ENCODE data around the gene ZNF613. TPM values are rescaled to one million over a fixed set of nuclear protein-coding genes. Genes with fewer than 3 reads are reported as not detected.

ZNF613 gene
- total and polyA plus RNA-seq, 2 of the 13 experiments (the other 11 are each of a cell fraction or from before 2014, with no cell fraction given) = 3.6 to 8.3 TPM

GRCh38 chr19:51904331-51905165, 22.7 kb upstream of the ZNF613 start, which contains the start of gene ZNF649 (continued):
- TF ChIP-seq, protein P1, sequence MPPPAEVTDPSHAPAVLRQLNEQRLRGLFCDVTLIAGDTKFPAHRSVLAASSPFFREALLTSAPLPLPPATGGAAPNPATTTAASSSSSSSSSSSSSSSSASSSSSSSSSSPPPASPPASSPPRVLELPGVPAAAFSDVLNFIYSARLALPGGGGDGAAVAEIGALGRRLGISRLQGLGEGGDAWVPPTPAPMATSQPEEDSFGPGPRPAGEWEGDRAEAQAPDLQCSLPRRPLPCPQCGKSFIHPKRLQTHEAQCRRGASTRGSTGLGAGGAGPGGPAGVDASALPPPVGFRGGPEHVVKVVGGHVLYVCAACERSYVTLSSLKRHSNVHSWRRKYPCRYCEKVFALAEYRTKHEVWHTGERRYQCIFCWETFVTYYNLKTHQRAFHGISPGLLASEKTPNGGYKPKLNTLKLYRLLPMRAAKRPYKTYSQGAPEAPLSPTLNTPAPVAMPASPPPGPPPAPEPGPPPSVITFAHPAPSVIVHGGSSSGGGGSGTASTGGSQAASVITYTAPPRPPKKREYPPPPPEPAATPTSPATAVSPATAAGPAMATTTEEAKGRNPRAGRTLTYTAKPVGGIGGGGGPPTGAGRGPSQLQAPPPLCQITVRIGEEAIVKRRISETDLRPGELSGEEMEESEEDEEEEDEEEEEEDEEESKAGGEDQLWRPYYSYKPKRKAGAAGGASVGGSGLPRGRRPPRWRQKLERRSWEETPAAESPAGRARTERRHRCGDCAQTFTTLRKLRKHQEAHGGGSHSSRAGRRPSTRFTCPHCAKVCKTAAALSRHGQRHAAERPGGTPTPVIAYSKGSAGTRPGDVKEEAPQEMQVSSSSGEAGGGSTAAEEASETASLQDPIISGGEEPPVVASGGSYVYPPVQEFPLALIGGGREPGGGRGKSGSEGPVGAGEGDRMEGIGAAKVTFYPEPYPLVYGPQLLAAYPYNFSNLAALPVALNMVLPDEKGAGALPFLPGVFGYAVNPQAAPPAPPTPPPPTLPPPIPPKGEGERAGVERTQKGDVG (CRISPR knock-in tag; IDR thresholded peaks at IDR 0.05; ENCODE audit: borderline replicate concordance) = 0 out of 2 replicates have a peak, but pooled peaks have one; percentile 30
- no peak for TF ChIP-seq ZNF619 (CRISPR knock-in tag; IDR thresholded peaks at IDR 0.05)
- no peak for TF ChIP-seq SNAI1 (CRISPR knock-in tag; IDR thresholded peaks at IDR 0.05; ENCODE audit: borderline replicate concordance)
- TF ChIP-seq, protein P2, sequence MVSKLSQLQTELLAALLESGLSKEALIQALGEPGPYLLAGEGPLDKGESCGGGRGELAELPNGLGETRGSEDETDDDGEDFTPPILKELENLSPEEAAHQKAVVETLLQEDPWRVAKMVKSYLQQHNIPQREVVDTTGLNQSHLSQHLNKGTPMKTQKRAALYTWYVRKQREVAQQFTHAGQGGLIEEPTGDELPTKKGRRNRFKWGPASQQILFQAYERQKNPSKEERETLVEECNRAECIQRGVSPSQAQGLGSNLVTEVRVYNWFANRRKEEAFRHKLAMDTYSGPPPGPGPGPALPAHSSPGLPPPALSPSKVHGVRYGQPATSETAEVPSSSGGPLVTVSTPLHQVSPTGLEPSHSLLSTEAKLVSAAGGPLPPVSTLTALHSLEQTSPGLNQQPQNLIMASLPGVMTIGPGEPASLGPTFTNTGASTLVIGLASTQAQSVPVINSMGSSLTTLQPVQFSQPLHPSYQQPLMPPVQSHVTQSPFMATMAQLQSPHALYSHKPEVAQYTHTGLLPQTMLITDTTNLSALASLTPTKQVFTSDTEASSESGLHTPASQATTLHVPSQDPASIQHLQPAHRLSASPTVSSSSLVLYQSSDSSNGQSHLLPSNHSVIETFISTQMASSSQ (IDR thresholded peaks at IDR 0.05; ENCODE audit: low read depth) = no peak
- TF ChIP-seq, protein P2 (CRISPR knock-in tag; IDR thresholded peaks at IDR 0.05; ENCODE audit: borderline replicate concordance) = peak; percentile 56; the same call in 1 of the 2 replicates
- peak; percentile 52 for TF ChIP-seq DRAP1 (CRISPR knock-in tag; IDR thresholded peaks at IDR 0.05)
- 0 out of 2 replicates have a peak, but pooled peaks have one; percentile 36 for TF ChIP-seq ZNF615 (CRISPR knock-in tag; IDR thresholded peaks at IDR 0.05; ENCODE audit: borderline replicate concordance)
- TF ChIP-seq ZNF574 (CRISPR knock-in tag; IDR thresholded peaks at IDR 0.05) = peak; percentile 98
- TF ChIP-seq DMAP1 (CRISPR knock-in tag; IDR thresholded peaks at IDR 0.05) = peak; percentile 50; the same call in 1 of the 2 replicates
- no peak for TF ChIP-seq AFF4 (CRISPR knock-in tag; IDR thresholded peaks at IDR 0.05)
- TF ChIP-seq ZMYM4 (CRISPR knock-in tag; IDR thresholded peaks at IDR 0.05) = peak; percentile 76; the same call in 1 of the 2 replicates
- TF ChIP-seq HDAC1 (CRISPR knock-in tag; IDR thresholded peaks at IDR 0.05) = peak; percentile 61
- no peak for TF ChIP-seq JUN (CRISPR knock-in tag; IDR thresholded peaks at IDR 0.05)
